IPS DF 6.9 (cell line): ENCODE data around the gene C1orf232.
A peak's percentile ranks its signal among the peaks of the same experiment; 100 is the strongest.

Source experiments
- DNase-seq: peaks from one replicate; pipeline ENCODE4 v3.0.0-alpha.2; 2013; ENCODE audit warnings: low read depth, low spot score
- H3K27ac ChIP-seq: one replicate; pipeline ENCODE4 v1.5.1; 2013; ENCODE audit warnings: low read length, control low read depth
- H3K27me3 ChIP-seq: 2 replicates; pipeline ENCODE4 v1.6.1; 2013; ENCODE audit warnings: mild to moderate bottlenecking, low read length; ENCODE audit not compliant: control insufficient read depth, insufficient read depth
- H3K36me3 ChIP-seq: 2 replicates; pipeline ENCODE4 v1.6.1; 2013; ENCODE audit warnings: low read length; ENCODE audit not compliant: control insufficient read depth, insufficient read depth
- H3K4me1 ChIP-seq: 2 replicates; pipeline ENCODE4 v1.6.1; 2013; ENCODE audit warnings: low read length; ENCODE audit not compliant: control insufficient read depth, insufficient read depth
- H3K4me3 ChIP-seq: 2 replicates; pipeline ENCODE4 v1.5.1; 2013; ENCODE audit warnings: mild to moderate bottlenecking, low read length
- H3K9me3 ChIP-seq: 2 replicates; pipeline ENCODE4 v1.6.1; 2013; ENCODE audit warnings: low read length, inconsistent platforms; ENCODE audit not compliant: control insufficient read depth, insufficient read depth
- WGBS: extraction: QIAGEN DNeasy Blood & Tissue Kit; methylation state at CpG from one replicate; pipeline ENCODE4 v1.1.7; 2013; ENCODE audit warnings: mixed read lengths, missing lambda C conversion rate; ENCODE audit not compliant: insufficient read length, insufficient coverage; 5-methylcytosine and 5-hydroxymethylcytosine counted together

C1orf232 gene

DNA sequence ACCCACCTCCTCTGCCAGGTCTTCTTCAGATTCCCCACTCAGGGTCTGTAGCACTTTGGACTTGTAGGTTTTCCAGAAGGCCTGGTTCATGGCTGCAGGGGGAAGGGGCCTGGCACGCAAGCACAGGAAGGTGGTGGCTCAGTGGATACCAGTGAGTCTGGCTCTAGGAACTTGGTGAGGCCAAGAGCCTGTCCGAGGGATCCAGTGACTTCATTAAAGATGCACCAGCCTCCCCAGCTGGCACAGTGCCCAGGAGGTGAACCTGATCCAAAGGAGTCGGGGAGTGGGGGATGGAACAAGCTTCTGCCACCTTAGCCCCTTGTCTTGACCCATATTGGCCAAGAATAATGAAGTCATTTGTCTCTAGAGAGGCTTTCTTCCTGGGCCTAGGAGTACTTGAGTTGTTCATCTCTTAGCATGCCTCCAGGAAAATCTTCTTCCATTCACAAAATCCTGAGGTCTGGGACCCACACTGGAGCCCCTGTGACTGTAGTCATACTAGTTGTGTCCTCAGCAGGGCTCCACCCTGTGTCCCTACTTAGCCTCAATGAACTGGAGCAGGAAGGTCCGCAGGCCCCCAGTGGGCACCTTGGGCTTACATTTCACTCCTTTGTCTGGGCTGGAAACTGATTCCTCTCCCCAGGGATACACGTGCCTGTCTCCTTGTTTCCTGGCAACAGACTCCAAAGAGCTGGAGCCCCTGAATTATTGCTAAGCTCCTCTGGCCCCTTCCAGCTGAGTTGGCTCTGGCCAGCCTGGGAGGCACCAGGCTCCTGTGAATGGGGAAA lies at the start of gene C1orf232:
Gene C1orf232 (minus strand): TSS at position 554 of the 788 bp plus-strand sequence. CDS start 464 bp downstream, at position 90.
- Histone ChIP-seq H3K9me3 (no peaks in the 10 kb centered on the region), H3K4me3 (peak within 1 kb of the TSS; percentile 84; the same call in 1 of the 2 replicates), H3K27me3 (peaks cover 4% of the 10 kb centered on the region; the same call in 1 of the 2 replicates), H3K27ac (no peak within 1 kb of the TSS), H3K4me1 (peaks cover 10% of the 10 kb centered on the region), H3K36me3 (no peaks in the 10 kb centered on the region)
- no CpG with 5 or more reads among the region's 5 CpGs for WGBS
- DNase-seq, result no peak

DNA sequence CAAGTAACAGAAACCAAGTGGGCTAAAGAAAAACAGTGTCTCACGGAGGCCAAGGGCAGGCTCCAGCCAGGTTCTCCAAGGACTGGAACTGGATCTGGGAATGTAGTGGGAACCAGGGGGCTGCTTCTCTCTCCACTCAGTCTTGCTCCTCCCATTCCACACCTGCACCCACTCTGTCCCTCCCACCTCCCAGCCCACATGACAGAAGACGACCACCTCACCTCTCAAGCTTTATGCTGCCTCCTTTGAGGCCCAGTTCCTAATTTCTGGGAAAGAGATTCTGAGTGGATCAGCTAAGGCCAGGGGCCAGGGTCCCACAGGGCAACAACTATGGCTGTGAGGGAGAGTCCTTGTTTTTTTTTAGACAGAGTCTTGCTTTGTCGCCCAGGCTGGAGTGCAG lies 46.5 kb upstream of the C1orf232 start:
- DNase-seq, result no peak
- no peaks in the 10 kb centered on the region for H3K4me1 ChIP-seq
- no CpG with 5 or more reads among the region's 3 CpGs for WGBS
- H3K9me3 ChIP-seq, result no peaks in the 10 kb centered on the region
- H3K36me3 ChIP-seq, result no peaks in the 10 kb centered on the region
- no peak overlapping the region for H3K4me3 ChIP-seq
- H3K27ac ChIP-seq, result no peak overlapping the region
- H3K27me3 ChIP-seq, result no peaks in the 10 kb centered on the region

DNA sequence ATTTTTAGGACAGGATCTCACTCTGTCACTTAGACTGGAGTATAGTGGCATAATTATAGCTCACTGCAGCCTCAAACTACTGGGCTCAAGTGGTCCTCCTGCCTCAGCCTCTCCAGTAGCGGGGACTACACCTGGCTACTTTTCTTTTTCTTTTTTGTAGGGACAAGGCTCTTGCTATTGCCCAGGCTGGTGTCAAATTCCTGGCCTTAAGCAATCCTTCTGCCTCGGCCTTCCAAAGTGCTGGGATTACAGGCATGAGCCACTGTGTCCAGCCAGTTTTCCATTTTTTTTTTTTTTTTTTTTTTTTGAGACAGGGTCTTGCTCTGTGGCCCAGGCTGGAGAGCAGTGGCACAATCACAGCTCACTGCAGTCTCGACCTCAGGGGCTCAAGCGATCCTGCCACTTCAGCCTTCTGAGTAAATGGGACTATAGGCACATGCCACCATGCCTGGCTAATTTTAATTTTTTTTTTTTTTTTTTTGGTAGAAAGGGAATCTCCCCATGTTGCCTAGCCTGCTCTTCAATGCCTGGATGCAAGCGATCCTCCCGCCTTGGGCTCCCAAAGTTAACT lies 44.7 kb upstream of the C1orf232 start:
- H3K36me3 ChIP-seq, result no peaks in the 10 kb centered on the region
- no peak overlapping the region for H3K4me3 ChIP-seq
- WGBS, result no CpG with 5 or more reads among the region's 6 CpGs
- no peaks in the 10 kb centered on the region for H3K9me3 ChIP-seq
- no peak overlapping the region for H3K27ac ChIP-seq
- no peaks in the 10 kb centered on the region for H3K27me3 ChIP-seq
- H3K4me1 ChIP-seq, result no peaks in the 10 kb centered on the region
- no peak for DNase-seq

DNA sequence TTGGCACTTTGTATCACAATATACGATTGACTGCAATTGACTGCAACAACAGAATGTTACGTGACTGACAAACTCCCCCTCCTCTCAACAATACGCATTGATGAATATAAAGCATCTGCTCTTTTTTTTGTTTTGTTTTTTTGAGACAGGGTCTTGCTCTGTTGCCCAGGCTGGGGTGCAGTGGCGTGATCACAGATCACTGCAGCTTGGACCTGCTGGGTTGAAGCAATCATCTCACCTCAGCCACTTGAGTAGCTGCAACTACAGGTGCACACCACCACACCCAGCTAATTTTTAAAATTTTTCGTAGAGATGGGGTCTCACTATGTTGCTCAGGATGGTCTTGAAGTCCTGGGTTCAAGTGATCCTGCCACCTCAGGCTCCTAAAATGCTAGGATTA lies 44.0 kb upstream of the C1orf232 start:
- Histone ChIP-seq H3K36me3 (no peaks in the 10 kb centered on the region), H3K4me1 (no peaks in the 10 kb centered on the region), H3K4me3 (no peak overlapping the region), H3K27ac (no peak overlapping the region), H3K27me3 (no peaks in the 10 kb centered on the region), H3K9me3 (no peaks in the 10 kb centered on the region)
- no peak for DNase-seq
- WGBS, result no CpG with 5 or more reads among the region's 5 CpGs

DNA sequence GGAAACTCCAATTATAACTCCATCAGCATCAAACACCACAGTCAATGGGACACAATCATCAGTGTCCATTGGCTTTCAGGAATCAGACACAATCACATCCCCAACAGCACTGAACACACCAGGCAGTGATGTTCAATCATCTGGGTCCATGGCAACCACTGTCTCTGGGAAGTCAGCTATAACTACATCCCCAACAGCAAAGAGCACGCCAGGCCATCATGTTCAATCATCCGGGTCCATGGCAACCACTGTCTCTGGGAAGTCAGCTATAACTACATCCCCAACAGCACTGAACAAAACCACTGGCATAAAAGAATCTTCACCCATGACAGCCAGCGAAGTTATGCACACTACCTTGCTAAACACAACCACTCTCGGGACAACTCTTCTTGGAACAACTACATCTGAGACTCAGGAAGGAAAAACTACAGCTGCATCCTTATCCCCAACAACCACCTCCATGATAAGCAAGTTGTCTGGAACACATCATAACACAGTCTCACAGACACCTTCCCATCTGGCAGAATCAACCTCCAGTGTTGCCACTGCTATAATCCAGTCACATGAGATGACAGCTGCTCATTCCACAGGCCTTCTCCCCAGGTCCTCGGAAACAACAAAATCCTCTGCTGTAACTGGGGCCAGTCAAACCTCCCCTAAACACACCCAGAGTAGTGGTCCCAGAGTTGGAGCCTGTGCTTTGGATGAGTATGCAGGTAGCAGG lies 41.5 kb upstream of the C1orf232 start:
- Histone ChIP-seq H3K4me3 (no peak overlapping the region), H3K9me3 (no peaks in the 10 kb centered on the region), H3K27me3 (no peaks in the 10 kb centered on the region), H3K4me1 (no peaks in the 10 kb centered on the region), H3K27ac (no peak overlapping the region), H3K36me3 (no peaks in the 10 kb centered on the region)
- DNase-seq, result no peak
- no CpG with 5 or more reads among the region's 5 CpGs for WGBS

DNA sequence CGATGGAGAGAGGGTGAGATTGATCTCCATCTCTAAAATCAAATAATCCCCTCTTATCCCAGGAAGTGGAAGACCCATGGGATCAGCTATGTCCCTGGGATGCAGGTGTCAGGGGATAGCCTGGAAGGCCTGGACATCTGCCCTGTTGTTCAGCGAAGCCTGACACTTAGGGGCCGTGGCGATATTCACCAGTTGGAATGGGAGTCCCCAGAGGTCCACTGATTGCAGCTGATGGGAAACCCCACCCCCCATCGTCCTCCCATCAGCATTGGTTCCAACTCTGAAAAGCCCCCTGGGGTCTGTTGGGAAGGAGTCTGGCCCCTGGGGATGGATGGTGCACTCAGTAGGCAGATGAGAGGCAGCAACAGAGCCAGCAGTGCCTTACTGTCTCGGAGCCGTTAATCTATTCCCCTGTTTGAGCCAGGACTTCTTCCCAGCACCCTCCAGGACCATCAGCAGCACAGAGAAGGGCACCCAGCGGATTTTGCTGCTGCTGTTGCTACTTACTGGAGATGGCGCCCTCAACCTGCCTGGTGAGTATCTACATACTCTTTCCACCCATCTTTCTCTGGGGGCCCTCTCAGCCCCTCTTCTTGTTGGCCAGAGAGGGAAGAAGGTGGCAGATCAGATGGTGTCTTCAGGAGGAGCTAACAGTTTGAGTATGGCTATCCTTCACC lies 35.0 kb upstream of the C1orf232 start:
- Histone ChIP-seq H3K4me3 (no peak overlapping the region), H3K9me3 (no peaks in the 10 kb centered on the region), H3K27ac (no peak overlapping the region), H3K27me3 (no peaks in the 10 kb centered on the region), H3K36me3 (no peaks in the 10 kb centered on the region), H3K4me1 (peaks cover 3% of the 10 kb centered on the region; the same call in 1 of the 2 replicates)
- DNase-seq, result no peak
- no CpG with 5 or more reads among the region's 9 CpGs for WGBS

DNA sequence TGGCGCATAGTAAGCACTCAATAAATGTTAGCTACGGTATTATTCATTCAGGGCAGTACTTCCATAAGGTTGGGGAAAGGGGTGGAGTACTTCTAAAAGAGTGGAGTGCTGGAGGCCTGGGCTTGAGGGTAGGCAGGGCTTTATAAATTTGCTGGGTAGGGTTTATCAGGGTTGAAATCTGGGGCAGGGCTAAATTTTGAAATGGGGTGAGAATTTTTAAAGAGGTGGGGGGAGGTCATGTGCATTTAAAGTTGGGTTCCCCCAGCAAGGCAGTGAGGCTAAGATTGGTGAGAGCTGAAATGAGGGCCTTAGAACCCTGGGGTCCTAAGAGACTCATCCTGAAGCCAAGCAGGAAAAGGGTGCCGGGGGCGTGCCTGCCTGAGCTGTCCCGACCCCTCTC lies 31.6 kb upstream of the C1orf232 start:
- no peak overlapping the region for H3K4me3 ChIP-seq
- no CpG with 5 or more reads among the region's 5 CpGs for WGBS

DNA sequence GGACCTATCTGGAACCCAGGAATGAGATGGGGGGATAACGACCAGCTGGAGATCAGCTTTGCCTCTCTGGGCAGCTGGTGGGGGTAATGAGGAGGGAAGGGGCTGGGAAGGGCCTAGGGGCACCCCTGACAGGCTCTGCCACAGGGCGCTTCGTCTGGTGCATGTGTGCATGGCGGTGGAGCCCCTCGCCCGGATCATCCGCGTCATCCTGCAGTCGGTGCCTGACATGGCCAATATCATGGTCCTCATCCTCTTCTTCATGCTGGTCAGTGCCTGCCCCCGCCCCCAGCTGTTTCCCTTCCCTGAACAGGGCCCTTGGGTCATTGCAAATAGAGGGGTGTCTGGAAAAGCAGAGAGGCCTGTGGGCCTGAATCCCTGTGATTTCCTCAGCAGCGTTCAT lies 29.1 kb upstream of the C1orf232 start:
- Histone ChIP-seq H3K4me1 (no peaks in the 10 kb centered on the region), H3K36me3 (no peaks in the 10 kb centered on the region), H3K9me3 (no peaks in the 10 kb centered on the region), H3K4me3 (no peak overlapping the region), H3K27me3 (no peaks in the 10 kb centered on the region), H3K27ac (no peak overlapping the region)
- no peak for DNase-seq
- WGBS, result no CpG with 5 or more reads among the region's 11 CpGs

More for the DNA sequence above, 31.6 kb upstream of the C1orf232 start:
- H3K4me1 ChIP-seq, result peaks cover 3% of the 10 kb centered on the region; the same call in 1 of the 2 replicates
- no peaks in the 10 kb centered on the region for H3K36me3 ChIP-seq
- no peaks in the 10 kb centered on the region for H3K27me3 ChIP-seq
- no peak overlapping the region for H3K27ac ChIP-seq
- DNase-seq, result no peak
- no peaks in the 10 kb centered on the region for H3K9me3 ChIP-seq

DNA sequence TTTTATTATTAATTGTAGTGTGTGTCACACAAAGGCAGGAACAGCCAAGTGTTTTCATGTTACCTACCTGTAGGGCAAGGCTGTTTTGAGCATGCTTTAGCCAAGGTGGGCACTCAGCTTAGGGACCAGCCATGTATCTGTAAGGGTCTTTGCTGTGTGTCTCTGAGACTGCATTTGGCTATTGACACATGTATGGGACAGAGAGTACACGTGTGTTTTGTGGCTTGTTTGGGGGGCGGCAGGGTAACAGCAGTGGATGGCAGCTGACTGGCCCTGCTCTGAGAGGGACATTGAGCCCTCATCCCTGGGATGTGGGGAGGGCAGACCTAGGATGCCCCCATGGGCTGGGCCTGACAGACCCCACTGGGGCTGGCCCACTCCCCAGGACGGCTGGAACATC lies 28.5 kb upstream of the C1orf232 start:
- Histone ChIP-seq H3K27me3 (no peaks in the 10 kb centered on the region), H3K4me1 (no peaks in the 10 kb centered on the region), H3K9me3 (no peaks in the 10 kb centered on the region), H3K36me3 (no peaks in the 10 kb centered on the region), H3K27ac (no peak overlapping the region), H3K4me3 (no peak overlapping the region)
- WGBS, result no CpG with 5 or more reads among the region's 3 CpGs
- DNase-seq, result no peak

DNA sequence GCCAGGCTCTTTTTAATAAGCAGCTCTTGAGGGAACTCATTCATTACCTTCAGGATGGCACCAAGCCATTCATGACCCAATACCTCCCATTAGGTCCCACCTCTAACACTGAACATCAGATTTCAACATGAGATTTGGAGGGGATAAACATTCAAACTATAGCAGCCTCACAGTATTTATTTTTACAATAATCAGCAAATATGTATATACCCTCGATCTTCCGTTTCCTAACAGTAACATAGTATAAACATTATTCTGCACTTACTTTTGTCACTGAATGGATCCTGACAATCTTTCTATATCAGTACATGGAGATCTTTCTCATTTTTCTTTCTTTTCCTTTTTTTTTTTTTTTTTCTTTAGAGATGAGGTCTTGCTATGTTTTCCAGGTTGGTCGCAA lies 27.0 kb upstream of the C1orf232 start:
- Histone ChIP-seq H3K4me1 (no peaks in the 10 kb centered on the region), H3K27ac (no peak overlapping the region), H3K9me3 (no peaks in the 10 kb centered on the region), H3K4me3 (no peak overlapping the region), H3K27me3 (no peaks in the 10 kb centered on the region), H3K36me3 (no peaks in the 10 kb centered on the region)
- 100% methylated on average over 2 of the region's 3 CpGs for WGBS
- DNase-seq, result no peak
